ENCODE data around the gene KIAA1210. TPM values are rescaled to one million over a fixed set of nuclear protein-coding genes. Genes with fewer than 3 reads are reported as not detected.

KIAA1210 gene
- total RNA-seq, 3 donors from 2014 or later (not counting 1 experiment from before 2014, with no cell fraction given), result not detected

DNA sequence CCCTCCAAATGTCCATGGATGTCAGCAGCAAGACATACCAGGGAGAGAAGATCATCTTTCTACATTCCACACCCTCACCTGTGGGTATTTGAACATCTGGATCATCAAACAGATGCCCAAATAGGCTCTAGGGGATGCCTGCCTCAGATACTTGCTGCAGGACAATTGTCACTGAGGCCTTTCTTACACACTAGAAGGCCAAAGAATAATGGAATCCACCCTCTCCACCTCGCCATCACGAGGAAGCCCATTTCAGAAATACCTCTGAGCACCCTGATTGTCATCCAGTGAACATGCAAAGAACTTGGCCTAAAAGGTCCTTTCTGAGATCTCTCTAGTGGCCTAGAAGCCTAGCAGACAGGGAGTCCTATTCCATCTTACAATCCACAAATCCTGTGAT is 6.9 kb upstream of the KIAA1210 start:
- Mint-ChIP-seq H3K4me3 (no peak overlapping the region), H3K27me3 (ENCODE audit: low read depth in 2 of 2) (peaks cover 7 to 19% of the 10 kb centered on the region in 2 donors), H3K36me3 (no peaks in the 10 kb centered on the region), H3K9me3 (no peaks in the 10 kb centered on the region), H3K27ac (no peak overlapping the region), H3K4me1 (no peaks in the 10 kb centered on the region)
- DNase-seq, result no peak
- Histone ChIP-seq H3K9me3 (ENCODE audit: control insufficient read depth, insufficient read depth, low read length) (no peaks in the 10 kb centered on the region), H3K4me3 (ENCODE audit: low read length) (no peak overlapping the region), H3K27me3 (ENCODE audit: control insufficient read depth, insufficient read depth, low read length) (no peaks in the 10 kb centered on the region), H3K4me1 (ENCODE audit: control insufficient read depth, insufficient read depth, low read length) (no peaks in the 10 kb centered on the region), H3K36me3 (ENCODE audit: control insufficient read depth, insufficient read depth, low read length) (no peaks in the 10 kb centered on the region), H3K27ac (ENCODE audit: low read length) (no peak overlapping the region)
- no peak for ATAC-seq
- 36% methylated on average over 2 of the region's 2 CpGs for WGBS (ENCODE audit: insufficient coverage)
- TF ChIP-seq, protein P1, sequence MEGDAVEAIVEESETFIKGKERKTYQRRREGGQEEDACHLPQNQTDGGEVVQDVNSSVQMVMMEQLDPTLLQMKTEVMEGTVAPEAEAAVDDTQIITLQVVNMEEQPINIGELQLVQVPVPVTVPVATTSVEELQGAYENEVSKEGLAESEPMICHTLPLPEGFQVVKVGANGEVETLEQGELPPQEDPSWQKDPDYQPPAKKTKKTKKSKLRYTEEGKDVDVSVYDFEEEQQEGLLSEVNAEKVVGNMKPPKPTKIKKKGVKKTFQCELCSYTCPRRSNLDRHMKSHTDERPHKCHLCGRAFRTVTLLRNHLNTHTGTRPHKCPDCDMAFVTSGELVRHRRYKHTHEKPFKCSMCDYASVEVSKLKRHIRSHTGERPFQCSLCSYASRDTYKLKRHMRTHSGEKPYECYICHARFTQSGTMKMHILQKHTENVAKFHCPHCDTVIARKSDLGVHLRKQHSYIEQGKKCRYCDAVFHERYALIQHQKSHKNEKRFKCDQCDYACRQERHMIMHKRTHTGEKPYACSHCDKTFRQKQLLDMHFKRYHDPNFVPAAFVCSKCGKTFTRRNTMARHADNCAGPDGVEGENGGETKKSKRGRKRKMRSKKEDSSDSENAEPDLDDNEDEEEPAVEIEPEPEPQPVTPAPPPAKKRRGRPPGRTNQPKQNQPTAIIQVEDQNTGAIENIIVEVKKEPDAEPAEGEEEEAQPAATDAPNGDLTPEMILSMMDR (IDR thresholded peaks at IDR 0.05), result no peak
- intact Hi-C loops (cut with micrococcal nuclease), result no loop called here

DNA sequence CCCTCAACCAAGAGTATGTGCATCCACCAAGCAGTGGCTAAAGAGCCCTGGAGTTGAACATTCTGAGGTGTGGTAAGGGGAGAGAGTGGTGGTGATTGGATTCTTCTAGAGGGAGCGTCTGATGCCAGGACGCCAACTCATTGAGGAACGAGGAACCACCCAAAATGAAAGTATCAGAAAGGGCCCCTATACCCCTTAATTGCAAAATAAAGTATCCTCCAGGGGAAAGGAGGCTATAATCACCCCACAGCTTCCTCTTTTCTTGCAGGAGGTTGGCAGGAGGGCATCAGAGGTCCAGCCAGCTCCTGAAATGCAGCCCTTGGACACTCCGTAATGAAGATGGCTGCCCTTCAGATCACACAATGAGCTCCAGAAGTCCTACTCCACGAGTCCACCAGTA is 5.3 kb upstream of the KIAA1210 start:
- 75% methylated on average over 2 of the region's 5 CpGs for WGBS (ENCODE audit: insufficient coverage)

DNA sequence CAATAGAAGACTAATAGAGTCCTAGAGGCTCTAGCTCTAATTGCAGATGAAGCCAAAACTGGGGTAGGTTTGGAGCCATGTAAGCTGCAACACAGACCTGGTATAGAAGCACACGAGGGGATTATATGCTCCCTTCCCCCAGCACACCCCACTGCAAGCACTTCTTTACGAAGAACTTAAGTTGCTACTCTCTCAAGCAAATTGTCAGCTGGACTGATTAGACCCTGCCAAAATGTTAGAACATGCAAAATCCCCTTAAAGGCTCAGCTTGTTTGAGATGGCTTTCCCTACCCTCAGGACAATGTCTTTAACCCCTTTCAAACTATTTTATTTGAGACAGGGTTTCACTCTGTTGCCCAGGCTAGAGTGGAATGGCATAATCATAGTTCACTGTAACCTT is 4.7 kb upstream of the KIAA1210 start:
- intact Hi-C loops (cut with micrococcal nuclease), result no loop called here
- DNase-seq, result no peak
- Mint-ChIP-seq H3K9me3 (no peaks in the 10 kb centered on the region), H3K27me3 (ENCODE audit: low read depth in 2 of 2) (peaks cover 7 to 18% of the 10 kb centered on the region in 2 donors), H3K36me3 (no peaks in the 10 kb centered on the region), H3K27ac (no peak overlapping the region), H3K4me1 (no peaks in the 10 kb centered on the region), H3K4me3 (no peak overlapping the region)
- Histone ChIP-seq H3K27me3 (ENCODE audit: control insufficient read depth, insufficient read depth, low read length) (no peaks in the 10 kb centered on the region), H3K4me1 (ENCODE audit: control insufficient read depth, insufficient read depth, low read length) (no peaks in the 10 kb centered on the region), H3K27ac (ENCODE audit: low read length) (no peak overlapping the region), H3K9me3 (ENCODE audit: control insufficient read depth, insufficient read depth, low read length) (no peaks in the 10 kb centered on the region), H3K36me3 (ENCODE audit: control insufficient read depth, insufficient read depth, low read length) (no peaks in the 10 kb centered on the region), H3K4me3 (ENCODE audit: low read length) (no peak overlapping the region)
- TF ChIP-seq, protein P1 (IDR thresholded peaks at IDR 0.05), result no peak
- WGBS (ENCODE audit: insufficient coverage), result 100% methylated on average over 2 of the region's 2 CpGs
- ATAC-seq, result no peak

More for the DNA sequence above, 5.3 kb upstream of the KIAA1210 start:
- no peaks in the 10 kb centered on the region for H3K4me1 ChIP-seq (ENCODE audit: control insufficient read depth, insufficient read depth, low read length)
- Mint-ChIP-seq H3K4me1 (no peaks in the 10 kb centered on the region), H3K27me3 (ENCODE audit: low read depth in 2 of 2) (peaks cover 7 to 19% of the 10 kb centered on the region in 2 donors), H3K4me3 (no peak overlapping the region), H3K36me3 (no peaks in the 10 kb centered on the region), H3K27ac (no peak overlapping the region), H3K9me3 (no peaks in the 10 kb centered on the region)
- H3K4me3 ChIP-seq (ENCODE audit: low read length), result no peak overlapping the region
- TF ChIP-seq, protein P1 (IDR thresholded peaks at IDR 0.05), result no peak
- intact Hi-C loops (cut with micrococcal nuclease), result no loop called here
- H3K36me3 ChIP-seq (ENCODE audit: control insufficient read depth, insufficient read depth, low read length), result no peaks in the 10 kb centered on the region
- ATAC-seq (no peak), DNase-seq (no peak)
- no peaks in the 10 kb centered on the region for H3K9me3 ChIP-seq (ENCODE audit: control insufficient read depth, insufficient read depth, low read length)
- no peak overlapping the region for H3K27ac ChIP-seq (ENCODE audit: low read length)
- no peaks in the 10 kb centered on the region for H3K27me3 ChIP-seq (ENCODE audit: control insufficient read depth, insufficient read depth, low read length)

DNA sequence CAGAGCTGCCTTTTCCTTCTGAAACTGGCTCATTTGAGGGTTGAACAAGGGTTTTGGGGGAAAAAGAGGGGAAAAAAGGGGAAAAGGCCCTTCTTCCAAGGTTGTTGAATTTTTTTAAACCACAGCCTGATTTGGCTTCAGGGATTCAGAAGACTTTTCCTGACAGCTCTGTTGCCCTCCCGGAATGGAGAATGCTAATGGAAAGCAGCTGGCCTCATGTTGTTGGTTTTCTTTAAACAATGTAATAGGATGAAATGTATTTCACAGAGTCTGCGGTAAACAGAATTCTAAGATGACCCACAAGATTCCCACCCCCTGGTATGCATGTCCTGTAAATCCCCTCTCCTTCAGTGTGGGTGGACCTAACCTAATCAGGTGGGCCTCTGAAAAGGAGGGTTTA is 3.3 kb upstream of the KIAA1210 start:
- Histone ChIP-seq H3K27ac (ENCODE audit: low read length) (no peak overlapping the region), H3K27me3 (ENCODE audit: control insufficient read depth, insufficient read depth, low read length) (no peaks in the 10 kb centered on the region), H3K36me3 (ENCODE audit: control insufficient read depth, insufficient read depth, low read length) (no peaks in the 10 kb centered on the region), H3K9me3 (ENCODE audit: control insufficient read depth, insufficient read depth, low read length) (no peaks in the 10 kb centered on the region), H3K4me1 (ENCODE audit: control insufficient read depth, insufficient read depth, low read length) (no peaks in the 10 kb centered on the region), H3K4me3 (ENCODE audit: low read length) (no peak overlapping the region)
- H3K36me3 Mint-ChIP-seq, result no peaks in the 10 kb centered on the region
- H3K27me3 Mint-ChIP-seq (ENCODE audit: low read depth in 2 of 2), result peaks cover 7 to 11% of the 10 kb centered on the region in 2 donors
- no peak overlapping the region for H3K27ac Mint-ChIP-seq
- ATAC-seq, result no peak
- H3K9me3 Mint-ChIP-seq, result no peaks in the 10 kb centered on the region
- TF ChIP-seq, protein P1 (IDR thresholded peaks at IDR 0.05), result no peak
- WGBS (ENCODE audit: insufficient coverage), result no CpG with 5 or more reads among the region's 2 CpGs
- H3K4me1 Mint-ChIP-seq, result no peaks in the 10 kb centered on the region
- intact Hi-C loops (cut with micrococcal nuclease), result no loop called here
- H3K4me3 Mint-ChIP-seq, result no peak overlapping the region
- no peak for DNase-seq
